HUES6 (cell line): ENCODE measurements around the gene TNFSF4.

Experiments
- H3K27ac ChIP-seq: 2 replicates; pipeline ENCODE4 v1.7.0; 2013; ENCODE audit warnings: low read depth, mild to moderate bottlenecking, low read length, inconsistent platforms
- H3K27me3 ChIP-seq: 2 replicates; pipeline ENCODE4 v1.6.1; 2013; ENCODE audit warnings: low read length; ENCODE audit not compliant: control insufficient read depth, insufficient read depth
- H3K36me3 ChIP-seq: 2 replicates; pipeline ENCODE4 v1.6.1; 2013; ENCODE audit warnings: low read length; ENCODE audit not compliant: control insufficient read depth, insufficient read depth
- H3K4me1 ChIP-seq: 2 replicates; pipeline ENCODE4 v1.6.1; 2013; ENCODE audit warnings: low read length; ENCODE audit not compliant: control insufficient read depth, insufficient read depth
- H3K4me3 ChIP-seq: 2 replicates; pipeline ENCODE4 v1.5.1; 2013; ENCODE audit warnings: low read depth, low read length
- H3K9ac ChIP-seq: one replicate; pipeline ENCODE4 v1.6.1; 2013; ENCODE audit warnings: mild to moderate bottlenecking, low read length
- H3K9me3 ChIP-seq: 2 replicates; pipeline ENCODE4 v1.6.1; 2013; ENCODE audit warnings: low read depth, low read length; ENCODE audit not compliant: control insufficient read depth, insufficient read depth

Gene TNFSF4

GRCh38 chr1:173190101-173190936, 16.8 kb downstream of the TNFSF4 start:
- Histone ChIP-seq H3K9ac (no peak overlapping the region), H3K9me3 (no peaks in the 10 kb centered on the region), H3K36me3 (no peaks in the 10 kb centered on the region), H3K4me1 (no peaks in the 10 kb centered on the region), H3K27ac (no peak overlapping the region), H3K4me3 (no peak overlapping the region), H3K27me3 (no peaks in the 10 kb centered on the region)

DNA sequence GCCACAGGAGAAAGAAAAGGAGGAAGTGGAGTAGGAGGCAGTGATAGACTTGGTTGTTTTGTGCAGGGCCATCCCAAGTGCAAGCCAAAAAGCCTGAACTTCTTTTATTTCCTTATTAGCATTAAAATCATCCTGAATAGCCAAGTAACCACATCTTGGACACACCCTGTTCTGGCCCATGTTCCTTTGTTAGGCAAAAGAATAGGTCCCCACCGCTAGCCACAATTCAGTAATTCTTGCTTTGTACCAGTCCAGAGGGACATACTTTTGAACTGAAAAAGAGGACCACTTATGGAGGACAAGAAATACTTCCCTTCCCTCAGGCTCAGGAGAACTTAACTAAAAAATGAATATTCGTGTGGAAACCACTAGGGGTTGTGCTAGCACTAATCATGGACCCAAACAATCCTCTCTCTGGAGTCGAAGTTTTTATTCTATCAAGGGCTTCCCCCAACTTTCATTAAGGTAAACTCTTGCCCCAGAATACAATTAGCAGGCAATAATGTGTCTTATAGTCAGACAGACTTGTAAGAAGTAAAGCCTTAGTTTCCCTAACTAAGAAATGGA, 19.4 kb downstream of the TNFSF4 start:
- Histone ChIP-seq H3K9me3 (no peaks in the 10 kb centered on the region), H3K4me3 (no peak overlapping the region), H3K9ac (no peak overlapping the region), H3K27ac (no peak overlapping the region), H3K36me3 (no peaks in the 10 kb centered on the region), H3K27me3 (no peaks in the 10 kb centered on the region), H3K4me1 (no peaks in the 10 kb centered on the region)

- no peaks in the 10 kb centered on the region for H3K4me1 ChIP-seq
- no peaks in the 10 kb centered on the region for H3K9me3 ChIP-seq
- H3K4me3 ChIP-seq: no peak overlapping the region
- H3K27me3 ChIP-seq: no peaks in the 10 kb centered on the region
- no peak overlapping the region for H3K27ac ChIP-seq
- H3K36me3 ChIP-seq: no peaks in the 10 kb centered on the region
- H3K9ac ChIP-seq: no peak overlapping the region
Observed at GRCh38 chr1:173181791-173182190, 25.3 kb downstream of the TNFSF4 start.

DNA sequence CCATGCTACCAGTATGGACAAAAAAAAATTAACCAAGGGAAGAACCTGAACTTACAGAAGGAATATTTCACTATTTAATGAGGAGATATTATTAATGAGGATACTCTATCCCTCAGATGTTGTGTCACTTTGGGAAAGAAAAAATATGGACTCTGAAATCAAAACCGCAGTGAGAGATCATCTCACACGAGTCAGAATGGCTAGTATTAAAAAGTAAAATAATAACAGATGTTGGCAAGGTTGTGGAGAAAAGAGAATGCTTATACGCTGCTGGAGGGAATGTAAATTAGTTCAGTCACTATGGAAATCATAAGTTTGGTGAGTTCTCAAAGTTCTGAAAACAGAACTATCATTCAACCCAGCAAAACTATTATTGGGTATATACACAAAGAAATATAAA, 30.9 kb downstream of the TNFSF4 start:
- Histone ChIP-seq H3K9me3 (peaks cover 31% of the 10 kb centered on the region), H3K27ac (no peak overlapping the region), H3K4me1 (no peaks in the 10 kb centered on the region), H3K9ac (no peak overlapping the region), H3K4me3 (no peak overlapping the region), H3K27me3 (no peaks in the 10 kb centered on the region), H3K36me3 (no peaks in the 10 kb centered on the region)

GRCh38 chr1:173175514-173176145, 31.5 kb downstream of the TNFSF4 start:
- H3K4me1 ChIP-seq: no peaks in the 10 kb centered on the region
- no peaks in the 10 kb centered on the region for H3K36me3 ChIP-seq
- H3K27ac ChIP-seq: no peak overlapping the region
- no peak overlapping the region for H3K9ac ChIP-seq
- peaks cover 31% of the 10 kb centered on the region for H3K9me3 ChIP-seq
- H3K4me3 ChIP-seq: no peak overlapping the region
- H3K27me3 ChIP-seq: no peaks in the 10 kb centered on the region

GRCh38 chr1:173173388-173173787, 33.7 kb downstream of the TNFSF4 start:
- Histone ChIP-seq H3K36me3 (no peaks in the 10 kb centered on the region), H3K9me3 (peaks cover 31% of the 10 kb centered on the region), H3K4me3 (no peak overlapping the region), H3K27me3 (no peaks in the 10 kb centered on the region), H3K27ac (no peak overlapping the region), H3K4me1 (no peaks in the 10 kb centered on the region), H3K9ac (no peak overlapping the region)

GRCh38 chr1:173171152-173171551, 36.0 kb downstream of the TNFSF4 start:
- H3K36me3 ChIP-seq: no peaks in the 10 kb centered on the region
- H3K9ac ChIP-seq: no peak overlapping the region
- no peak overlapping the region for H3K4me3 ChIP-seq
- no peaks in the 10 kb centered on the region for H3K4me1 ChIP-seq
- no peak overlapping the region for H3K27ac ChIP-seq
- H3K27me3 ChIP-seq: no peaks in the 10 kb centered on the region
- peaks cover 31% of the 10 kb centered on the region for H3K9me3 ChIP-seq

DNA sequence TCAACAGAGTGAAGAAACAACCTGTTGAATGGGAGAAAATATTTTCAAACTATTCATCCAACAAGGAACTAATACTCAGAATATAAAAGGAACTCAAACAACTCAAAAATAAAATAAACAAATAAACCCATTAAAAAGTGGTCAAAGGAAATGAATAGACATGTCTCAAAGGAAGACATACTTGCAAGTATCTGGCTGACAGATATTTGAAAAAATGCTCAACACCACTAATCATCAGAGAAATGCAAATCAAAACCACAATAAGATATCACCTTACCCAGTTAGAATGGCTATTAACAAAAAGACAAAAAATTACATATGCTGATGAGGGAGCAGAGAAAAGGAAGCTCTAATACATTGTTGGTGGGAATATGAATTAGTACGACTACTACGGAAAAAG, 38.2 kb downstream of the TNFSF4 start:
- Histone ChIP-seq H3K4me1 (peaks cover 5% of the 10 kb centered on the region; the same call in 1 of the 2 replicates), H3K9me3 (peaks cover 24% of the 10 kb centered on the region), H3K36me3 (no peaks in the 10 kb centered on the region), H3K9ac (no peak overlapping the region), H3K27ac (no peak overlapping the region), H3K27me3 (no peaks in the 10 kb centered on the region; the same call in 1 of the 2 replicates), H3K4me3 (no peak overlapping the region)

GRCh38 chr1:173164686-173165085, 42.4 kb downstream of the TNFSF4 start:
- H3K9me3 ChIP-seq: no peaks in the 10 kb centered on the region
- H3K4me3 ChIP-seq: no peak overlapping the region
- no peak overlapping the region for H3K9ac ChIP-seq
- H3K36me3 ChIP-seq: no peaks in the 10 kb centered on the region
- peaks cover 5% of the 10 kb centered on the region; the same call in 1 of the 2 replicates for H3K4me1 ChIP-seq
- no peak overlapping the region for H3K27ac ChIP-seq
- peaks cover 5% of the 10 kb centered on the region; the same call in 1 of the 2 replicates for H3K27me3 ChIP-seq

- no peak overlapping the region for H3K4me3 ChIP-seq
- H3K9ac ChIP-seq: no peak overlapping the region
- peaks cover 5% of the 10 kb centered on the region; the same call in 1 of the 2 replicates for H3K27me3 ChIP-seq
Observed at GRCh38 chr1:173164178-173164577, 43.0 kb downstream of the TNFSF4 start.

GRCh38 chr1:173163222-173163621, 43.9 kb downstream of the TNFSF4 start:
- Histone ChIP-seq H3K36me3 (no peaks in the 10 kb centered on the region), H3K4me1 (peaks cover 5% of the 10 kb centered on the region; the same call in 1 of the 2 replicates), H3K9ac (no peak overlapping the region), H3K27ac (no peak overlapping the region), H3K9me3 (no peaks in the 10 kb centered on the region), H3K27me3 (peaks cover 5% of the 10 kb centered on the region; the same call in 1 of the 2 replicates), H3K4me3 (no peak overlapping the region)

More at GRCh38 chr1:173164178-173164577, 43.0 kb downstream of the TNFSF4 start:
- peaks cover 5% of the 10 kb centered on the region; the same call in 1 of the 2 replicates for H3K4me1 ChIP-seq
- H3K36me3 ChIP-seq: no peaks in the 10 kb centered on the region
- no peaks in the 10 kb centered on the region for H3K9me3 ChIP-seq
- H3K27ac ChIP-seq: no peak overlapping the region
